Right forelimb (tissue), 1 donor: Measurements from ENCODE around the gene ARHGEF1.

ENCODE experiments used
- DNase-seq: peaks from one replicate; pipeline ENCODE4 v3.0.0-alpha.2; 2018

The ARHGEF1 gene

GRCh38 chr19:41883821-41884733, 1.1 kb downstream of the ARHGEF1 start:
- peak; percentile 93 for DNase-seq

- no peak for DNase-seq
Observed at GRCh38 chr19:41886761-41887710, 4.1 kb downstream of the ARHGEF1 start.

GRCh38 chr19:41887711-41888382, 4.9 kb downstream of the ARHGEF1 start:
- peak; percentile 69 for DNase-seq

GRCh38 chr19:41888926-41889325, 5.9 kb downstream of the ARHGEF1 start:
- no peak for DNase-seq

GRCh38 chr19:41889896-41890295, 6.9 kb downstream of the ARHGEF1 start:
- DNase-seq: no peak

GRCh38 chr19:41890936-41891335, 8.0 kb downstream of the ARHGEF1 start:
- no peak for DNase-seq

GRCh38 chr19:41892173-41892902, 9.4 kb downstream of the ARHGEF1 start:
- DNase-seq: no peak

- no peak for DNase-seq
Observed at GRCh38 chr19:41893899-41894298, 10.9 kb downstream of the ARHGEF1 start.

- no peak for DNase-seq
Observed at GRCh38 chr19:41894350-41894749, 11.4 kb downstream of the ARHGEF1 start.

- no peak for DNase-seq
Observed at GRCh38 chr19:41895745-41896580, 13.0 kb downstream of the ARHGEF1 start.

GRCh38 chr19:41896581-41896942, 13.6 kb downstream of the ARHGEF1 start:
- DNase-seq: no peak

- no peak for DNase-seq
Observed at GRCh38 chr19:41897181-41897580, 14.2 kb downstream of the ARHGEF1 start.

GRCh38 chr19:41897820-41898219, 14.8 kb downstream of the ARHGEF1 start:
- no peak for DNase-seq

- no peak for DNase-seq
Observed at GRCh38 chr19:41898235-41898634, 15.3 kb downstream of the ARHGEF1 start.

- DNase-seq: no peak
Observed at GRCh38 chr19:41901707-41902360, 18.9 kb downstream of the ARHGEF1 start.

- no peak for DNase-seq
Observed at GRCh38 chr19:41902594-41902993, 19.6 kb downstream of the ARHGEF1 start.

GRCh38 chr19:41903193-41903953, 20.4 kb downstream of the ARHGEF1 start:
- no peak for DNase-seq

- no peak for DNase-seq
Observed at GRCh38 chr19:41904118-41904870, 21.3 kb downstream of the ARHGEF1 start.
